ENCODE data around the gene CSTB.

Gene CSTB

GRCh38 chr21:43766734-43767497, 9.2 kb downstream of the CSTB start:
- Histone ChIP-seq H3K4me1 (ENCODE audit: low read length) (no peaks in the 10 kb centered on the region), H4K20me1 (ENCODE audit: insufficient read depth, low read length) (no peaks in the 10 kb centered on the region), H3K4me3 (ENCODE audit: low read length) (no peak overlapping the region), H3K79me2 (ENCODE audit: low read length) (no peaks in the 10 kb centered on the region), H2AFZ (ENCODE audit: low read length) (no peak overlapping the region), H3K4me2 (ENCODE audit: low read depth, low read length) (no peak overlapping the region), H3K9ac (ENCODE audit: low read length) (no peak overlapping the region), H3K9me3 (replicated peaks; ENCODE audit: insufficient read depth, low read length) (no peaks in the 10 kb centered on the region), H3K27ac (ENCODE audit: low read length) (no peak overlapping the region), H3F3A (ENCODE audit: insufficient read depth, low read length) (peaks cover 11% of the 10 kb centered on the region; the same call in 1 of the 2 replicates), H3K36me3 (replicated peaks; ENCODE audit: insufficient read depth, low read length) (no peaks in the 10 kb centered on the region), H3K9me2 (replicated peaks; ENCODE audit: insufficient read depth, low read length) (no peaks in the 10 kb centered on the region), H3K27me3 (replicated peaks; ENCODE audit: insufficient read depth, low read length) (no peaks in the 10 kb centered on the region)
- no peak for DNase-seq
- TF ChIP-seq CTCF (IDR thresholded peaks at IDR 0.05; ENCODE audit: low read length) (no peak), EZH2phosphoT487 (IDR thresholded peaks at IDR 0.05; ENCODE audit: low read length) (no peak), EZH2 (optimal IDR thresholded peaks at IDR 0.05; ENCODE audit: low read depth, low read length) (no peak)

GRCh38 chr21:43764576-43765495, 11.3 kb downstream of the CSTB start:
- Histone ChIP-seq H3K27me3 (replicated peaks; ENCODE audit: insufficient read depth, low read length) (no peaks in the 10 kb centered on the region), H3K9ac (ENCODE audit: low read length) (no peak overlapping the region), H3K9me2 (replicated peaks; ENCODE audit: insufficient read depth, low read length) (no peaks in the 10 kb centered on the region), H3F3A (ENCODE audit: insufficient read depth, low read length) (peaks cover 8% of the 10 kb centered on the region; the same call in 1 of the 2 replicates), H4K20me1 (ENCODE audit: insufficient read depth, low read length) (no peaks in the 10 kb centered on the region), H2AFZ (ENCODE audit: low read length) (no peak overlapping the region), H3K4me1 (ENCODE audit: low read length) (no peaks in the 10 kb centered on the region), H3K4me3 (ENCODE audit: low read length) (no peak overlapping the region), H3K27ac (ENCODE audit: low read length) (no peak overlapping the region), H3K9me3 (replicated peaks; ENCODE audit: insufficient read depth, low read length) (no peaks in the 10 kb centered on the region), H3K36me3 (replicated peaks; ENCODE audit: insufficient read depth, low read length) (0 out of 2 replicates have a peak, but pooled peaks cover 3% of the 10 kb centered on the region), H3K79me2 (ENCODE audit: low read length) (no peaks in the 10 kb centered on the region), H3K4me2 (ENCODE audit: low read depth, low read length) (no peak overlapping the region)
- TF ChIP-seq EZH2 (optimal IDR thresholded peaks at IDR 0.05; ENCODE audit: low read depth, low read length) (no peak), CTCF (IDR thresholded peaks at IDR 0.05; ENCODE audit: low read length) (no peak), EZH2phosphoT487 (IDR thresholded peaks at IDR 0.05; ENCODE audit: low read length) (no peak)
- DNase-seq: no peak

- no peak overlapping the region for H3K27ac ChIP-seq (ENCODE audit: low read length)
- DNase-seq: no peak
- no peak overlapping the region for H3K9ac ChIP-seq (ENCODE audit: low read length)
- no peak overlapping the region for H3K4me3 ChIP-seq (ENCODE audit: low read length)
- 0 out of 2 replicates have a peak, but pooled peaks cover 3% of the 10 kb centered on the region for H3K36me3 ChIP-seq (replicated peaks; ENCODE audit: insufficient read depth, low read length)
- TF ChIP-seq EZH2 (optimal IDR thresholded peaks at IDR 0.05; ENCODE audit: low read depth, low read length) (no peak), CTCF (IDR thresholded peaks at IDR 0.05; ENCODE audit: low read length) (no peak), EZH2phosphoT487 (IDR thresholded peaks at IDR 0.05; ENCODE audit: low read length) (no peak)
- no peaks in the 10 kb centered on the region for H4K20me1 ChIP-seq (ENCODE audit: insufficient read depth, low read length)
- H2AFZ ChIP-seq (ENCODE audit: low read length): no peak overlapping the region
- H3F3A ChIP-seq (ENCODE audit: insufficient read depth, low read length): peaks cover 3% of the 10 kb centered on the region; the same call in 1 of the 2 replicates
- H3K4me2 ChIP-seq (ENCODE audit: low read depth, low read length): no peak overlapping the region
- no peaks in the 10 kb centered on the region for H3K79me2 ChIP-seq (ENCODE audit: low read length)
- no peaks in the 10 kb centered on the region for H3K9me3 ChIP-seq (replicated peaks; ENCODE audit: insufficient read depth, low read length)
- H3K9me2 ChIP-seq (replicated peaks; ENCODE audit: insufficient read depth, low read length): no peaks in the 10 kb centered on the region
- H3K27me3 ChIP-seq (replicated peaks; ENCODE audit: insufficient read depth, low read length): no peaks in the 10 kb centered on the region
- no peaks in the 10 kb centered on the region for H3K4me1 ChIP-seq (ENCODE audit: low read length)
Measured at GRCh38 chr21:43763901-43764523, 12.1 kb downstream of the CSTB start.

All from MM.1S (cell line).